ENCODE data around the gene AOX1. TPM values are rescaled to one million over a fixed set of nuclear protein-coding genes. Genes with fewer than 3 reads are reported as not detected.

The AOX1 gene
- total and polyA plus RNA-seq, 2 of the 8 experiments (the other 6 are each of a cell fraction or from before 2014, with no cell fraction given): 5.6 to 8.3 TPM

- no peak overlapping the region for H2AK5ac ChIP-seq (ENCODE audit: low read depth, low read length)
- no peaks in the 10 kb centered on the region for H4K20me1 ChIP-seq (replicated peaks in 1 of 2; ENCODE audit: control insufficient read depth in 1 of 2, insufficient read depth in 2 of 2, low read length in 2 of 2)
- FAIRE-seq (no peak), DNase-seq (ENCODE audit: low read depth in 1 of 2, low spot score in 2 of 2) (no peak)
- WGBS, 2 experiments (ENCODE audit: extremely low coverage in 1 of 2, insufficient coverage in 1 of 2, insufficient read length in 1 of 2, insufficient replicate concordance in 2 of 2, low coverage in 1 of 2, low lambda C conversion rate in 2 of 2, missing lambda C conversion rate in 1 of 2): 90% methylated on average over 2 of the region's 2 CpGs; no CpG with 5 or more reads in 1 of the 2 experiments
- H2AFZ ChIP-seq (ENCODE audit: low read length): no peak overlapping the region
- H2BK12ac ChIP-seq (ENCODE audit: low read depth, low read length): no peak overlapping the region
- H2BK15ac ChIP-seq (ENCODE audit: low read length): no peak overlapping the region
- H3K36me3 ChIP-seq (ENCODE audit: control insufficient read depth in 2 of 4, insufficient read depth in 4 of 4, low read length in 3 of 4): no peaks in the 10 kb centered on the region
- H3K27ac ChIP-seq (ENCODE audit: low read depth, low read length): no peak overlapping the region
- H4K5ac ChIP-seq (ENCODE audit: insufficient read length, low read depth, low read length): no peak overlapping the region
- no peak overlapping the region for H3K4me2 ChIP-seq (ENCODE audit: insufficient read depth in 1 of 2, low read depth in 2 of 2, low read length in 2 of 2)
- H2BK120ac ChIP-seq (replicated peaks; ENCODE audit: low read depth, low read length): no peak overlapping the region
- no peak overlapping the region for H3K14ac ChIP-seq (ENCODE audit: insufficient read length)
- peaks cover 0 to 2% (median 0%) of the 10 kb centered on the region in 4 experiments; a peak in 1 of 7 replicates for H3K4me1 ChIP-seq (replicated peaks in 1 of 4; ENCODE audit: control insufficient read depth in 3 of 4, insufficient read depth in 4 of 4, low read length in 3 of 4)
- no peaks in the 10 kb centered on the region for H3K9me3 ChIP-seq (ENCODE audit: insufficient read depth in 2 of 2, low read depth in 1 of 2, low read length in 1 of 2)
- no peak overlapping the region for H4K91ac ChIP-seq (replicated peaks; ENCODE audit: insufficient read length, low read length)
- H3K27me3 ChIP-seq (replicated peaks in 1 of 4; ENCODE audit: control insufficient read depth in 3 of 4, extremely low read depth in 1 of 4, insufficient read depth in 3 of 4, low read length in 3 of 4): no peaks in the 10 kb centered on the region
- no peak overlapping the region for H3K18ac ChIP-seq (ENCODE audit: extremely low read depth, low read length)
- H2BK20ac ChIP-seq (ENCODE audit: low read length): no peak overlapping the region
- H4K8ac ChIP-seq (ENCODE audit: extremely low read depth, insufficient read depth, low read length): no peak overlapping the region
- no peaks in the 10 kb centered on the region for H3K79me2 ChIP-seq (ENCODE audit: control insufficient read depth in 1 of 2, insufficient read depth in 2 of 2, low read length in 2 of 2)
- ChIA-PET CTCF (ENCODE audit: partially characterized antibody) (interaction anchor here (1.1 to 4.7 kb wide), 5 partner anchors 9 to 651 kb away, joined by 3 to 34 read pairs (median 3); no protein-coding TSS in a partner anchor), POLR2A (ENCODE audit: partially characterized antibody) (no interaction called here)
- no peak overlapping the region for H3K23ac ChIP-seq (ENCODE audit: insufficient read length)
- no peak overlapping the region for H3K4me3 ChIP-seq (ENCODE audit: extremely low read depth in 1 of 4, insufficient read depth in 2 of 4, low read depth in 3 of 4, low read length in 4 of 4)
- no peak overlapping the region for H3K4ac ChIP-seq (replicated peaks; ENCODE audit: insufficient read length, low read depth, low read length)
- no peak overlapping the region for H3K56ac ChIP-seq (replicated peaks; ENCODE audit: insufficient read length, low read depth, low read length)
- no peak overlapping the region for H2BK5ac ChIP-seq (ENCODE audit: low read depth, low read length)
- no peak overlapping the region for H3K9ac ChIP-seq (replicated peaks in 1 of 4; ENCODE audit: extremely low read depth in 1 of 4, low read depth in 3 of 4, low read length in 3 of 4)
- H3K79me1 ChIP-seq (ENCODE audit: low read depth, low read length): no peaks in the 10 kb centered on the region
- no peaks in the 10 kb centered on the region for H3K23me2 ChIP-seq (ENCODE audit: low read depth, low read length)
- no peak for TF ChIP-seq KDM4A (IDR thresholded peaks at IDR 0.05; ENCODE audit: low read depth, low read length, severe bottlenecking)
- TF ChIP-seq CEBPB (IDR thresholded peaks at IDR 0.05; ENCODE audit: low read depth, low read length): no peak
- TF ChIP-seq, protein P1, sequence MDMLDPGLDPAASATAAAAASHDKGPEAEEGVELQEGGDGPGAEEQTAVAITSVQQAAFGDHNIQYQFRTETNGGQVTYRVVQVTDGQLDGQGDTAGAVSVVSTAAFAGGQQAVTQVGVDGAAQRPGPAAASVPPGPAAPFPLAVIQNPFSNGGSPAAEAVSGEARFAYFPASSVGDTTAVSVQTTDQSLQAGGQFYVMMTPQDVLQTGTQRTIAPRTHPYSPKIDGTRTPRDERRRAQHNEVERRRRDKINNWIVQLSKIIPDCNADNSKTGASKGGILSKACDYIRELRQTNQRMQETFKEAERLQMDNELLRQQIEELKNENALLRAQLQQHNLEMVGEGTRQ (IDR thresholded peaks at IDR 0.05; ENCODE audit: low read length): no peak
- no peak for TF ChIP-seq RFX5 (IDR thresholded peaks at IDR 0.05; ENCODE audit: borderline replicate concordance, low read depth, low read length)
- TF ChIP-seq CHD1 (IDR thresholded peaks at IDR 0.05; ENCODE audit: low read depth, low read length): no peak
- no peak for TF ChIP-seq JUN (IDR thresholded peaks at IDR 0.05; ENCODE audit: low read depth, low read length)
- TF ChIP-seq CBX5 (IDR thresholded peaks at IDR 0.05; ENCODE audit: low read depth, low read length): no peak
- no peak for TF ChIP-seq MAX (IDR thresholded peaks at IDR 0.05)
- TF ChIP-seq RNF2 (IDR thresholded peaks at IDR 0.05; ENCODE audit: borderline replicate concordance, low read depth, low read length, missing control alignments, poor library complexity, severe bottlenecking): no peak
- no peak for TF ChIP-seq CREB1 (IDR thresholded peaks at IDR 0.05)
- TF ChIP-seq TAF1 (IDR thresholded peaks at IDR 0.05; ENCODE audit: low read depth, low read length): no peak
- TF ChIP-seq PHF8 (conservative IDR thresholded peaks at IDR 0.05; ENCODE audit: low read depth, low read length): no peak
- TF ChIP-seq ZNF274 (IDR thresholded peaks at IDR 0.05; ENCODE audit: borderline replicate concordance, extremely low read depth, low read length): no peak
- no peak for TF ChIP-seq TEAD4 (IDR thresholded peaks at IDR 0.05; ENCODE audit: low read depth, low read length)
These were observed 39.5 kb downstream of the AOX1 start for GRCh38 chr2:200625282-200625681.
